OCI-M1 (cell line): Measurements from ENCODE around the gene AP5B1.

Experiments
- DNase-seq: peaks from one replicate; lab custom pipeline; 2025; lab: John Stamatoyannopoulos, UW

The AP5B1 gene

DNA sequence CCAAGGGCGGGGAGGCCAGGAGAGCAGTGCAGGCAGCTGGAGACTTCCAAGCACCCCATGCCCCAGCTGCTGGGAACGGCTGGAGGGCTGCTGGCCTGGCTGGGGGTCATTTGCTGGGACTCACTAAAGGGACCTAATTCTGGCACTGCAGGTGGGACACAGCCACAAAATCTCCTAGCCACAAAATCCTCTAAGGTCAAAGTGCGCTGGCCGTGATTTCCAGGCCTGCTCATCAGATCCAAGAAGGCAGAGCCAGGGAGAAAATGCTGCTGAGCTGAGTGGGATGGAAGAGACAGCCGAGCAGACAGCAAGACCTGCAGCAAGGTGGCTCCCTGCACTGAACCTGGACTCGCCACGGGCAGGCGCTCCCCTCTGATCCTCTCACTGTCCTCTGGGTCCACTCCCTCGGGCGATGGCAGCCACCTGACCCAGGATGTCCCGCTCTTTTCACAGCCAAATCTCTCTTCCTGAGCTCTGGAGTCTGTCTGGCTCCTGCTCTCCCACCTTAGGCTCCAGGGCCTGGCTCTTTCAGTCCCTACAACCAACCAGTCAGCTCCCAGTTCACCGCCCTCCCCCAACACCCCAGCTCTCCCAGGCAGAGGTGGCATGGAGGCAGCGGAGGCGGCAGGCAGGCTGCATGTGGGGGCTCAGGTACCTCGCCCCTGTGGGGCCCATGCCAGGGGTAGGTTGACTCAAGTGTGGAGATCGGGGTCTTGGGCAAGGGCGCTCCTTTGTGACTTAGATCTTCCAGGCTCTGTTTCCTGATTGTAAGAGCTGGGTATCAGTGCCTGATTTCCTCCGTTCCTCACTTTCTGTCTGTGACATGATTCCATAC, 20.6 kb upstream of the AP5B1 start:
- no peak for DNase-seq

DNA sequence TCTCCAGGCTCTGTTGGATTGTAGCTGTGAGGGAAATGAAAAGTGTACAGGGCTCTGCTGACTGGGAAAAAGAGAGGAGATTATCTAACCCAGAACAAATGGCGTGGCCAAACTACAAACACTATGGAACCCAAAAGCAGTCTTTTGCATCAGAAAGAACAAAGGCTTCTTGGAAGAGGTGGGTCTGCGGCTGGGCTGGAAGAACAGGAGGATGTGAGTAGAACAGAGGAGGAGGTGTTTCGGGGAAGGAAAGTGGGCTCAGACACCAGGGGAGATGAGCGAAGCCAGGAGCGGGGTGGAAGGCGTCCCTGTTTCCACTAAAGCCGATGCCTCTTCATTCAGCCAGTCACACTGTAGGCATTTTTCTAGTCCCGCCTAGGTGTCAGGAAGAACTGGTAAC, 18.1 kb upstream of the AP5B1 start:
- no peak for DNase-seq

DNA sequence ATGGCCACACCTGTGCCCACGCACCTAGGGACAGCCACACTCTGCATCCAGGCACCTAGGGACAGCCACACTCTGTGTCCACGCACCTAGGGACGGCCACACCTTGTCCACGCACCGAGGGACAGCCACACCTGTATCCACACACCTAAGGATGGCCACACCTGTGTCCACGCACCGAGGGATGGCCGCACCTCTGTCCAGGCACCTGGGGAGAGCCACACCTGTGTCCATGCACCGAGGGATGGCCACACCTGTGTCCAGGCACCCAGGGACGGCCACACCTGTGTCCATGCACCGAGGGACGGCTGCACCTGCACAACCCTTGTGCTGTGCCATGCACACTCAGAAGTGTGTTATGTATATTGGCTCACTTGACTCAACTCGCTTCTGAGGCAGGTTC, 16.9 kb upstream of the AP5B1 start:
- no peak for DNase-seq

DNA sequence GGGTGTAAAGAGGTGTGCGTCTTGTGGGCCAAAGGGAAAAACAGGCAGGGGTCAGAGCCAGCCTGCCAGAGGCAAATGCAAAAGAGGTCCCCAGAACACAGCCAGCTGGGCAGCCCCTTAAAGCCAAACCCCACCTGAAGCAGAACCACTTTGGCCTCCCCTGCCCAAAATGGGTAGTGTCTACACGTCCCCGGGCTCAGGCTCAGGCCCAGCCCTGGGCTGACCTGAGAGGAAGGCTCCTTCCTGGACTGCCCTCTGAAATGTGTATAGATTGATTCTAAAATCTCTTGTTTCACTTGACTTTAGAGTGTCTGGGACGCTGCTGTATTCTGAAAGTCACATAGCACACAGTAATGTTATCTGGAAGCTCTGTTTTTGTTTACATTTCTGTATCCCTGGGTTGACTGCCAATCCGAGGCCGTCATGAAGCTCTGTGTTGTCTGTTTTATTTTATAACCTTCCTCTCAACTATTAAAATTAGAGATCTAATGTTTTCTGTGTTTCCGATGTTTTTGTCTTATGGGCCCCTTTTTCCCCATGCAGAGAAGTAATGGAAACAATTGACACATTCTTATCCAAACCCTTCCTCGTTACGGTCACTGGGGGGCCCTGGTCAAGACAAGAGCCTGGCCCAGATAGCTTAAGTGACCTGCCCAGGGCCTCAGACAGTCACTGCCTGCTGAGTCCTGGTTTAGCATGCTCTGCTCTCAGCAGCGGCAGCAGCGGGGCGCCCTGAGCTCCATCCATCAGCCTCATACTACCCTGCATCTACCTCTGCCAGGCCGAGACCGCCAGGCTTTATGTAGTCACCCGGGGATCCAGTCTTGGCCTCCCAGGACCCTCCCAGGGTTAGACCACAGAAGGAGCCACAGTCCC, 16.2 kb upstream of the AP5B1 start:
- DNase-seq: no peak

DNA sequence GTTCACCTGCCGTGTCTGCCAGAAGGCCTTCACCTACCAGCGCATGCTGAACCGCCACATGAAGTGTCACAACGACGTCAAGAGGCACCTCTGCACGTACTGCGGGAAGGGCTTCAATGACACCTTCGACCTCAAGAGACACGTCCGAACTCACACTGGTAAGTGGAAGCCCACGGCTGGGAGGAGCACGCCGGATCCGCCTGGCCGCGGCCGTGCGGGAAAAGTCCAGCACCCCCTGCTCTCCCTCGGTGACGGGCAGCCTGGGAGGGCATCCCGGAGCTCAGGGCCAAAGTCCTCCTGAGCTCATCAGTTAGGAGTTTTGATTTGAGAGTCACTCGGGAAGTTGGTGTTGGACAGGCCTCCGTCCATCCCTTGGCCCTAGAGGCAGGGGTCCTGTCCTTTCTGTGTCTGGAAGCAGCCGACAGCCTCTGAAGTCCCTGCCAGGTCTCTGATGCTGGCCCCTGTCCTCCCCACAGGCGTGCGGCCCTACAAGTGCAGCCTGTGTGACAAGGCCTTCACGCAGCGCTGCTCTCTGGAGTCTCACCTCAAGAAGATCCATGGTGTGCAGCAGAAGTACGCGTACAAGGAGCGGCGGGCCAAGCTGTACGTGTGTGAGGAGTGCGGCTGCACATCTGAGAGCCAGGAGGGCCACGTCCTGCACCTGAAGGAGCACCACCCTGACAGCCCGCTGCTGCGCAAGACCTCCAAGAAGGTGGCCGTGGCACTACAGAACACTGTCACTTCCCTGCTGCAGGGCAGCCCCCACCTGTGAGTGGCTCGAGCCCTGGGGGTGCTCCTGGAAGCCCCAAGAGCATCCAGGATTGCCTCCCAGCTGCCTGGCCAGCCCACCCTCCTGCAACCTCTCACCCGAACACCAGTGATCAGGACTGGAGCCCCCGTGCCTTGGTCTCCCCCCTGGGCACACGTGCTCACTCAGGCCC, 14.1 kb upstream of the AP5B1 start:
- DNase-seq: no peak

DNA sequence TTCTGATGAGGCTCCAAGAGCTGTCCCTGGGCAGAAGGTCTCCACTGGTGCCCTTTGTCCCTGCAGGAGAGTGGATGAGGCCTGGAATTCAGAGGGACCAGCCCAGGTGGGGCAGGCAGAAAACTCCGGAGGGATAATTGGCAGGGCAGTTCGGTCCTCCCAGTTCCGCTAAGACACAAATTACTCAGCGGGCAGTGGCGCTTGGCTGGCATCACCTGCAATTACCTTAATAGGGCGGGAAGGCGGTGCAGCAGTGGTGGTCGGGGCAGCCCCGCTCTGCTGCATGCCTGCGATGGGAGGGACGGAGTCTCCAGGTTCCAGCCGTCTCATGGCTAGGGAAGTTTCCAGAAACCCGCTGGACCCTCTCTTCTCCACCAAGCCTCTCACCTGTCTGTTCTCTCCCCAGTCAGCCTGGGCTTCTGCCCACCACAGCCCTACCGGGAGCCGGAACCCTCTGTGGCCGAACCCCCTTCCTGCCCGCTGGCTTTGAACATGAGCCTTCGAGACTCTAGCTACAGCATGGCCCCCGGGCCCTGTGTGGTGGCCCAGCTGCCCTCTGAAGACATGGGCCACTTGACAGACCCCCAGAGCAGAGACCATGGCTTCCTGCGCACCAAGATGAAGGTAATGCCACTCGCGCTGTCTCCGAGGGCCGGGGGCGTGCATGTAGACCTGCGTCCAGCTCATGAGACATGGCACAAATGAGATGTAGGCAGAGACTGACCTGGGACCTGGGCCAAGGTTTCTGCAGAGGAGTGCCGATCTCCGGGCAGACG, 13.0 kb upstream of the AP5B1 start:
- no peak for DNase-seq

DNA sequence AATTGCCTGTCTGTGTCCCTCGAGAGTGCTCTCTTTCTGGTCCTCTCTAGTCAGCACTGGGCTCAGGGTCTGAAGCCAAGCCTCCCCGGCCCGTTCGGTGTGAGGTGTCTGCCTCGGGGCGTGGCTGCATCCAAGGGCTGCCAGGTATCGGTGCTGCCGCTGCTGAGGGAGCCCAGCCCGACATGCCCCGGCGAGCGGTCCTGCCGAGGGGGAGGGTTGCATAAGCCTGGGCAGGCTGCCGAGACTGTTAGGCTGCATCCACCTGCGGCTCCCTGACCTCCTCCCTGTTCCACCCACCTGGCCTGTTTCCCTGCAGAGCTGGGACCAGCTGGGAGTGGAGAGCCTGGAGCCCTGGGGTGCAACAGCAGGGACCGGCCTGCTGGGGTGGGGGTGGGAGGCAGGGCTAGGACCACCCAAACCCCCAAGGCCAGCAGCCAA, 12.4 kb upstream of the AP5B1 start:
- no peak for DNase-seq

DNA sequence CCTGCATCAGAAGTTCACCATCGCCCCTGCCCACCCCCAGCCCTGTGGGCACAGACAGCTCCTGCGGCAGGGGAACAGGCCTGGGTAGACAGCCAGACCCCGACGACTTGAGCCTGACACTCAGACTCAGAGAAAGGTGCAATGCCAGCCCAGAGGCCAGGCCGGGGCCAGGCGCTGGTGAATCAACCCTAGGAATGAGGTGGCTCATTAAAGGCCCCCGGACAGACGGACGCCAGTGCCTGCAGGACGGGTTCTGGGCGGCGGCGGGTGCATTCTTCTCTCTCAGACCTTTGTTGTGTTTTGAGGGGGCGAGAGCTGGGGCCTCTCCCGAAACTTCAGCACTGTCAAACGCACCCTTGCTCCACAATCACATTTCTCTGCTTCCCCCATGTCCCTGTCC, 11.7 kb upstream of the AP5B1 start:
- DNase-seq: no peak

DNA sequence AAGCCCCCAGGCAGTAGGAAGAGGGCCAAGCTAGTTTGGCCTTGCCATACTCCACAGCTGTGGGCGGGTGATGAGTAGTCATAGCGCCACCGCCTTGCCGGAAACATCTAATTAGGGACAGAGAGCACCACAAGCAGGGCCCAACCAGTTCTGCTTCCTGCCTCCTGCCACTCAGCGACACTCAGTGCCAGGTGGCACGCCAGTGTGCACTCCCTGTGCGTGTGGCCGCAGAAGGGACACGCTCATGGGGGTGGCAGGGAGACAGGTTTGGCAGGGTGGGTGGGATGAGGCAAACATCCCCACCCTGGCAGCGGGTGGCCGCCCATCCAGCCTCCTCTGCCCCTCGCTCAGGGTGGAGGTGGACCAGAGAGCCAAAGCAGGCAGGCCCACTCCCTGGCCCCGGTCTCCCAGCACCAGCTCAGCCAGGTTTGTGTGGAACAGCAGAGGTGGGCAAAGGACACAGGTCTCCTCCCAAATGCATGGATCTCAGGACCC, 11.0 kb upstream of the AP5B1 start:
- no peak for DNase-seq

DNA sequence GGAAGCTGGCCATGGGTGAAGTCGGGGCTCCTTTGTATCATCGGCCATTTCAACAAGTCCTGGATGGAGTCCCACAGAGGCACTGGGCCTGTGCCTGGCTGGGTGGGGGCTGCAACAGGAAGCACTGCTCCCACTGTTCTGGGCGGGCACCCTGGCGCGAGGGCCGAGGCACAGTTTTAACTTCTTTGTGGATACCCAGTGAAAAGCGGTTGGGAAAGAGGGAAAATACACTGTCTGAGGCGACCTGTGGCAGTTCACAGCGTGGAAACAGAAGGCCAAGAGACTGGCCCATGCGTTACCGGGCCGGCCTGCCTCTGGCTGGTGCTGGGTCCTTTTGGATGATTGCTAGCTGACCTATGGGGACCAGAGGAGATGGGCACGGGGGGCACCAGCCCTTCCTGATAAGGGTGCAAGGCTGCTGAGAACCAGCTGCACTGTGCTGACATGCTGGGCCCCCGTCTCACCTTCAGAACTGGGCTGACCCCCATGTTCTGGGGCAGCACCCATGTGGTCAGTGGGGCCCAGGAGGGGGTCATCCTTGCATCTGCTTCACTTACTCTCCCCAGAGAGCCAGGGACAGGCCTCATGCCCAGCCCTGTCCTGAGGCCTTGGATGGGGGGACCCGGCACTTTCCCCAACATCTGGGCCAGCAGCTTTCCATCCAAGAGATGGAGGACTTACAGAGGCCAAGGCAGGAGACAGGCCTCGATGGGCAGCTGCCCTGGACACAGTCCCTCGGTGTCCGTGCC, 10.3 kb upstream of the AP5B1 start:
- no peak for DNase-seq

DNA sequence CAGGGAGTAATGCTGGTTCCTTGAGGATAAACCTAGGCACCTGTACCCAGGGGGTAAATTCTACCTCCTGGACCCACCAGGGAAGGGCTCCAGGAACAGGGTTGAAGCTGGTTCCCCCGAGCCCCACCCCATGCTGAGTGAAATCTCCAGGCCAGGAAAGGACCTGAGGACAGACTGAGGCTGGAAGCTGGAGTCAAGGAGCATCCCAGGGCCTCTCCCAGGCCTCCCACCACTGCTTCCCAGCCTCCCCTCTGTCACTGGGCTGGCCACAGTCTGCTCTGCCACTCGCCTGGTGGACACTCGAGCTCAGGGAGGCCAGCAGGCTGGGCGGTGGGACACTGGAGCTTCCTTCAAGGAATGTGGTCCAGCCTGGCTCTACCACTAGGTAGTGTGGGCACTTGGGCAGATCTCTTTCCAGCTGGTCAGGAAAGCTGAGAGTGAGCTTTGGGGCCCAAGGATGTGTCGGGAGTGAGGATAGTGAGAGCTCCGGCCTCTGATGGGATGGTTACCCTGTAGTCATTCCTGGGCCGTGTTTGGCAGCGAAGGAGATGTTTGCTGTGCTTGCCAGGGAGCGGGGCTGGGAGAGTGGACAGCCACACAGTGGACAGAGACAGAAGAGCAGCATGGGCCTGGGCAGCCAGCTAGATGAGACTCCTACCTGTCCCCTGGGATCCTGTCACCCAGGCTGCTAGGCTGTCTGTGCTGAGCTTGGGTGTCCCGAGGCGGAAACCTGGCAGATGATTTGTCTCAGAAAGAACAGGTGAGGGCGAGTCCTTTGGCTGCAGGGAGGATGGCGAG, 9.5 kb upstream of the AP5B1 start:
- no peak for DNase-seq

DNA sequence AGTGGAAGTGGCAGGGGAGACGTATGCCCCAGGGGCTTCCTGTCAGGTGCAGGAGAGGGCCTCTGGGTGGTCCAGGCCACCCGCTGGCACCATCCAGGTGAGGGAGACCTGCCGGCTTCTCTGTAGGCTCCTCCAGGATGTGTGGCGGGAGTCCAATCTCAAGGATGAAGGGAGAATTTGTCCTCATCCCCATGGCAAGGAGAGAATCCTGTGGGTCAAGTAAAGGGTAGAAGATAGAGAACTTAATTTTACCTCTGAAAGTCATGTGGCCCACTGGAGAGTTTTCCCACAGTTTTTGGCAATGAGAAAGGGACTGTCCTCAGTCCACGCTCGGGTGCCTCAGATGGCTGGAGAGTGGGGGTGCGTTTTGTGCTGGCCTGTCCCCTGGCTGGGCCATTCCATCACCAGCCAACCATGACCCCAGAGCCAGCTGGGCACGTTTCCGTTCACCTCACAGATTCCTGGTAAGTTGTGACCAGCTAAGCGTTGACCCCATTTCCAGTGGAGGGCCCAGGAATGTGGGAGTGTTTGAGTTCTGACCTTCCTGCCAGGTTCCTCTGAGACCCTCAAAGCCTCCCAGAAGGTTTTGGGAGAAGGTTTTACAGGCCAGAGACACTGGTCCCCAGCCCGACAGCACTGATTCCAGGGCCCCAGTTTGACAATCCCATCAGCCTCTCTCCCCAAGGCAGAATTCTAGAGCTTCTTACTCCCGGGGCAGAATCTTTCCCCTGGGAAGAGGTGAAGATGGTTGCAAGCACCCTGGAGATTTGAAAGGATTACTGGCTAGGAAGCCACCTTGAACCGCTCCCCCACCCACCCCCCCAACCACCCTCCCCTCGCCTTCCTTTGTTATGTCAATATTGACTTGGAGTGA, 8.7 kb upstream of the AP5B1 start:
- no peak for DNase-seq

DNA sequence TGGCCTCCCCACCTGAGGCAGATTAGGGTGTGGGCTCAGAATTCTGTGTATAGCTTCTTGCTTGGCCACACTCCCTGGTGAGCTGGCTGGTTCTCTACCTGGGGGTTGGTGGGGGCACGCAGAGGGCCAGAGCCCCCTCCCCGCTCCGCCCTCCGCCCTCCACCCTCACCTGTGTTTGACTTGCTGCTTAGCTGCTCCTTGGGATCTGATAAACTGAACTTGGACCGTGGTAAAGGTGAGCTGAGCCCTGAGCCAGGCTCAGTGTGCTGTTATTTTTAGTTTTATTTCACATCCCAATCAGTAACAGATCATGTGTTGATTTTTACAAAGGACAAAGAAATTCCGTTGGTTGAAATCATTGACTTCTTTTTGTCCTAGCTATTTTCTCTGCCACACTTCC, 8.0 kb upstream of the AP5B1 start:
- no peak for DNase-seq

DNA sequence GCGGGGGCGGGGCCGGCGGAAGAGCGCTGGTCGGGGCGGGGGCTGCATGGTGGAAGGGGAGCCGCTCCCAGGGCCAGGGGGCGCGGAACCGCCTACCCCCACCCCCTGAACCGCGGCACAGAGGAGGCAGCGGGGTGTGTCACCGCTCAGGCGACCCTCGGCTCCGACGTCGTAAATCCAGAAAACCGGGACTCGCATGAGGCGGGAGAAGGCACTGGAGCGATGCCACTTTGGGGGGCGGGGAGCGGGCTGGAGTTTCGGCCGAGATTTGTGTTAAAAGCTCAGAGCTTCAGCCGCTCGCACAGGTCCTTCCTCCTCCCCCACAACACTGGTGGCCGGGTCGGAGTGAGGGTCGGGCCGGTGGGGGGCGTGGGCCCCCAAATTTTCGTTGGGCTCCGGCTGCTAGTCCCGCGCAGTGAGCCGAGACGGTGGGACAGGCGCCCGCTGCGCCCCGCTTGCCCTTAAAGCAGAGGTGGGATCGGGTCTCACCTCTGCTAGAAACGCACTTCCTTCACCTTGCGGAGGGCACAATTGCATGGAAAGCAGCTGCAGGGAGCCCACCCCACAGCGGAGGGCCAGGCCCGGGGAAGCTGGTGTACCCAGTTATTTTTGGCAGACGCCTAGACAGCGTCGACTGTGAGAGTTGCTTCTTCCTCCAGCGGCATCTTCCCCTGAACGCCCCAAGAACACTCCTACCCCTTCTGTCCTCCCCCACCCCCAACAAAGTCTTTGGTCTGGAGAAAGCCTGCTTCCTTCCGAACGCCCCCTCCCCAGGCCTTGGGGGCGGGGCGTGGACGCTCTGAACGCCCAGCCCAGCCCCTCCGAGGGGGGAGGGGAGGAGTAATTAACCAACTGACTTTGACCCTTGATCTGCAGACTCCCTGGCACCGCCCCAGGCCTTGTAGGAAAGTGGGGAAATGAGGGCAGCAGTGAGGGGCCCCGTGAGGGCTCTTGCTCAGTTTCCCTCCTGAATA, 7.2 kb upstream of the AP5B1 start:
- DNase-seq: no peak

DNA sequence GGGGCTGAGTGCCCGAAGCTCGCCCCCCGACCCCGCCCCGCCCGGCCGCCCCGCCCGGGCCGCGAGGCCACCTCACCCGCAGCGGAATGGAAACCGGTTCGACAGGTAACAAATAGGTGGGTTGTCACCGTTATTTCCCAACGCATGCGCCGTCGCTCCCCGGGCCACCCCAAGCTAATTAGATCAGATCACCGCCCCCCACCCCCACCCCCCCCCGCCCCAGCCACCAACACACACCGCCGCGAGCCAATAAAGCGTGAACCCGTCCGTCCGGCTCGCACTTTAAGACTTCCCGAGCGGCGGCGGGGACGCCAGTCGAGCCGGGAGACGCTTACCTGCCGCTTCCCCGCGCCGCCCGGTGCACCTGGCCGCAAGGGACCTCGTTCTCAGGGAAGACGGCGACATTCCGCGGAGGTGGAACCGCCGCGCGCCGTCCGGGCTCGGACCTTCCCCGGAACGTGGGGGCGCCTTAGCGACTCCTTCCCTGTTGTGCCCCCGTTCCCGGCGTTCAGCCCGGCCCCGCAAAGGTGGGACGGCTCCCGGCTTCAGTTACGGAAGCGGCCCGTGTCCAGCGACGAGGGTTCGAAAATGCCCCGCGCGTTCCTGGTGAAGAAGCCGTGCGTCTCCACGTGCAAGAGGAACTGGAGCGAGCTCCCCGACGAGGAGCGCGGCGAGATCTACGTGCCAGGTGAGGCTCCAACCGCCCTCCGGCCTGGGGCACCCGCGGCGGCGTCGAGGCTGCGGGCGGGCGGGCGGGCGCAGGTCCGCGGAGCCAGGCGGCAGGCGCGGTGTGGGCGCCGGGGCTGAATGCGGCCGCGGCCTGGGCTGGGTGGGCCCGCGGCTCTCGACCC, 6.2 kb upstream of the AP5B1 start, which contains the start of gene OVOL1:
OVOL1 (plus strand) TSS at position 278 of the 851 bp plus-strand sequence; CDS start at position 589, 311 bp downstream.
- no peak for DNase-seq
